IMR-90 (cell line): Measurements from ENCODE around the gene F10. TPM values are rescaled to one million over a fixed set of nuclear protein-coding genes. Genes with fewer than 3 reads are reported as not detected.

Experiments used
- ATAC-seq: fragments of 200-7000 bp; cut with Tn5 transposase; 2 replicates; pipeline ENCODE4 v1.9.1; 2020; ENCODE audit warnings: low read depth, mild to moderate bottlenecking, moderate library complexity
- BruUV-seq: library from RNA; stranded (reverse); fragments of 400-500 nt; replicated peaks from 2 replicates; lab custom pipeline; 2021; lab: Mats Ljungman, UMichigan
- CTCF ChIA-PET: fragments of 300-600 bp; formaldehyde crosslinking; extraction: SDS; loops from one replicate; lab custom pipeline; 2021; ENCODE audit warnings: antibody characterized with exemption; lab: Yijun Ruan, JAX
- POLR2A ChIA-PET: fragments of 300-600 bp; sonication (Branson Sonifier 250); formaldehyde crosslinking; loops from one replicate; lab custom pipeline; 2022; ENCODE audit warnings: antibody characterized with exemption; ENCODE audit not compliant: unreplicated experiment; lab: Charles Lee
- DNase-seq: peaks from one replicate; pipeline ENCODE4 v3.0.0; 2013
- H2AFZ ChIP-seq: replicated peaks from 2 replicates; pipeline ENCODE3; 2013; ENCODE audit warnings: low read length, mild to moderate bottlenecking; ENCODE audit not compliant: poor library complexity
- H2AK5ac ChIP-seq: 2 replicates; pipeline ENCODE4 v1.6.1; 2013; ENCODE audit warnings: low read depth, low read length, inconsistent platforms
- H2AK9ac ChIP-seq: replicated peaks from 2 replicates; pipeline ENCODE3; 2013; ENCODE audit warnings: mild to moderate bottlenecking, low read depth, low read length, moderate library complexity; ENCODE audit not compliant: poor library complexity
- H2BK120ac ChIP-seq: 2 replicates; pipeline ENCODE4 v1.6.1; 2013; ENCODE audit warnings: low read depth, low read length, inconsistent platforms
- H2BK15ac ChIP-seq: 3 replicates; pipeline ENCODE4 v1.6.1; 2013; ENCODE audit warnings: low read depth, low read length, inconsistent platforms
- H2BK20ac ChIP-seq: 2 replicates; pipeline ENCODE4 v1.6.1; 2013; ENCODE audit warnings: low read depth, mild to moderate bottlenecking, inconsistent platforms, low read length, moderate library complexity
- H2BK5ac ChIP-seq: 2 replicates; pipeline ENCODE4 v1.6.1; 2013; ENCODE audit warnings: mild to moderate bottlenecking, low read depth, low read length, inconsistent platforms; ENCODE audit not compliant: poor library complexity, severe bottlenecking
- H3K14ac ChIP-seq: replicated peaks from 2 replicates; pipeline ENCODE4 v1.6.1; 2013; ENCODE audit warnings: low read depth, low read length, inconsistent platforms
- H3K18ac ChIP-seq: 2 replicates; pipeline ENCODE4 v1.6.1; 2013; ENCODE audit warnings: low read depth, low read length, control low read depth
- H3K23ac ChIP-seq: 2 replicates; pipeline ENCODE4 v1.6.1; 2013; ENCODE audit warnings: low read depth, low read length, inconsistent platforms
- H3K27ac ChIP-seq: 2 replicates; pipeline ENCODE4 v1.5.1; 2013; ENCODE audit warnings: mild to moderate bottlenecking, control low read depth, low read length; ENCODE audit not compliant: insufficient read depth
- H3K27me3 ChIP-seq: 2 replicates; pipeline ENCODE4 v1.6.1; 2013; ENCODE audit warnings: low read length; ENCODE audit not compliant: control insufficient read depth, insufficient read depth
- H3K36me3 ChIP-seq: 2 replicates; pipeline ENCODE4 v1.6.1; 2013; ENCODE audit warnings: low read length, mixed read lengths; ENCODE audit not compliant: control insufficient read depth, insufficient read depth
- H3K4ac ChIP-seq: 2 replicates; pipeline ENCODE4 v1.6.1; 2013; ENCODE audit warnings: low read depth, low read length, inconsistent platforms
- H3K4me1 ChIP-seq: 2 replicates; pipeline ENCODE4 v1.6.1; 2013; ENCODE audit warnings: low read length, mixed read lengths; ENCODE audit not compliant: control insufficient read depth, insufficient read depth
- H3K4me2 ChIP-seq: 2 replicates; pipeline ENCODE4 v1.6.1; 2013; ENCODE audit warnings: low read depth, mild to moderate bottlenecking, control low read depth, low read length, moderate library complexity
- H3K4me3 ChIP-seq: 2 replicates; pipeline ENCODE4 v1.5.1; 2013; ENCODE audit warnings: low read depth, mild to moderate bottlenecking, control low read depth, low read length, moderate library complexity; ENCODE audit not compliant: insufficient read depth
- H3K56ac ChIP-seq: 2 replicates; pipeline ENCODE4 v1.6.1; 2013; ENCODE audit warnings: low read length, inconsistent platforms; ENCODE audit not compliant: insufficient read depth; ENCODE audit errors: extremely low read depth
- H3K79me1 ChIP-seq, 2 experiments: 2 replicates each; pipeline ENCODE4 v1.6.1; 2013; ENCODE audit warnings: low read length in 2 of 2, inconsistent platforms in 1 of 2, low read depth in 1 of 2
- H3K9ac ChIP-seq: 2 replicates; pipeline ENCODE4 v1.6.1; 2013; ENCODE audit warnings: low read depth, low read length, control low read depth
- H3K9me1 ChIP-seq: 2 replicates; pipeline ENCODE4 v1.6.1; 2013; ENCODE audit warnings: low read length, inconsistent platforms; ENCODE audit not compliant: insufficient read depth
- H3K9me3 ChIP-seq: 2 replicates; pipeline ENCODE4 v1.6.1; 2013; ENCODE audit warnings: low read length; ENCODE audit not compliant: control insufficient read depth, insufficient read depth
- H4K20me1 ChIP-seq: 2 replicates; pipeline ENCODE4 v1.6.1; 2013; ENCODE audit warnings: low read length, inconsistent platforms; ENCODE audit not compliant: insufficient read depth
- H4K5ac ChIP-seq: 2 replicates; pipeline ENCODE4 v1.6.1; 2013; ENCODE audit warnings: mild to moderate bottlenecking, low read depth, low read length, control low read depth
- H4K8ac ChIP-seq, 2 experiments: 2 replicates each; pipeline ENCODE4 v1.6.1; 2013; ENCODE audit warnings: low read depth in 2 of 2, low read length in 2 of 2, control low read depth in 1 of 2, inconsistent platforms in 1 of 2
- H4K91ac ChIP-seq: 2 replicates; pipeline ENCODE4 v1.6.1; 2013; ENCODE audit warnings: low read depth, low read length, inconsistent platforms; ENCODE audit not compliant: insufficient read depth
- CEBPB ChIP-seq: IDR thresholded peaks from 2 replicates; pipeline ENCODE4 v1.6.1; 2012; ENCODE audit warnings: low read depth, low read length, improper control_type of control experiment
- MAZ ChIP-seq: IDR thresholded peaks from 2 replicates; pipeline ENCODE4 v1.6.1; 2012; ENCODE audit warnings: low read depth, mild to moderate bottlenecking, low read length, improper control_type of control experiment, moderate library complexity, borderline replicate concordance
- POLR2A ChIP-seq: IDR thresholded peaks from 2 replicates; pipeline ENCODE4 v1.6.1; 2012; ENCODE audit warnings: mild to moderate bottlenecking, low read depth, low read length
- RAD21 ChIP-seq: IDR thresholded peaks from 2 replicates; pipeline ENCODE4 v1.6.1; 2012; ENCODE audit warnings: low read length, improper control_type of control experiment
- WGBS, 2 experiments: methylation state at CpG; one replicate each; pipeline versions ENCODE4 v1.1.5 to v1.1.7; 2013; ENCODE audit warnings: missing lambda C conversion rate in 2 of 2; ENCODE audit not compliant: insufficient read length in 1 of 2; ENCODE audit errors: extremely low coverage in 2 of 2; 5-methylcytosine and 5-hydroxymethylcytosine counted together
- dilution Hi-C: fragments of 300-500 bp; cut with HindIII; formaldehyde crosslinking; loops from one replicate; pipeline ENCODE4 v1.14.3; 2018; ENCODE audit warnings: low sequenced_read_pairs; ENCODE audit not compliant: unreplicated experiment
- in situ Hi-C: fragments of 300-500 bp; cut with MboI; formaldehyde crosslinking; loops from 3 replicates; pipeline ENCODE4 v1.14.3; 2019; ENCODE audit warnings: low sequenced_read_pairs, inconsistent platforms, mixed read lengths
- intact Hi-C: fragments of 100-400 bp; cut with micrococcal nuclease; formaldehyde crosslinking; loops from 2 replicates; pipeline ENCODE4 v1.10.0; 2022
- polyA plus RNA-seq, 3 experiments: library from polyadenylated mRNA; depleted of rRNA; stranded (reverse); fragments of >200 nt; gene quantifications; 2 replicates each; pipeline ENCODE4 v1.2.3, GENCODE V29; 2012; ENCODE audit warnings: low replicate concordance in 1 of 3
- total RNA-seq: library from RNA; depleted of rRNA; stranded (reverse); fragments of >200 nt; gene quantifications from 2 replicates; pipeline ENCODE4 v1.2.3, GENCODE V29; 2012

The F10 gene
- total and polyA plus RNA-seq, 2 of the 4 experiments (the other 2 are of a cell fraction), result 9.1 to 19.5 TPM

DNA sequence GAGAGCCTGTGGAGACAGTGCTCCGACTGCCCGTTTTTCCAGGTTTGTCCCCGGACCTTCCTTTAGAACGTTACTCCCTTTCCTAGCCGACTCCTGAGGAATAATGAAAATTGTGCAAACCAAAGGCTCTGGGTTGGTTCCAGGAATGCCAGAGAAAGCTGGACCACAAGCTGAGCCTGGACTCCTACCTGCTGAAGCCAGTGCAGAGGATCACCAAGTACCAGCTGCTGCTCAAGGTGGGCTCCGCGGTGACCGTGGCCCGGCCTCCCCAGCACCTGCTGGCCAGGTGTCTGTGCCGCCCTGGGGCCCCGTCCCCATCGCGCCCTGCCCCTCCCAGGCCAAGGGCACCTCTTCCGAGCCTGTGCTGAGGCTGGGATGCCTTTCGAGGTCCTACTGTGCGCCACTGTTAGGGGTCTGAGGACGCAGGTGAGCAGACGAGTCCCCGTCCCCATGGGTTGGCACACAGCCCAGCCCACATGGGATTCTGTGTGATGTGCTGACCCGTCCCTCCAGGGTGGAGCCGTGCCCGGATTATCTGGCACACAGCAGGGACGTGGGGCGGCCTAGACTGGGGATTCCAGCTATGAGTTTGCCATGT is 37.6 kb upstream of the F10 start:
- Histone ChIP-seq H3K9ac (no peak overlapping the region), H3K79me1 (no peaks in the 10 kb centered on the region), H2BK20ac (no peak overlapping the region), H3K9me3 (no peaks in the 10 kb centered on the region; the same call in 1 of the 2 replicates), H3K36me3 (no peaks in the 10 kb centered on the region), H3K56ac (no peak overlapping the region), H4K20me1 (no peaks in the 10 kb centered on the region), H3K4me2 (no peak overlapping the region), H3K4me3 (no peak overlapping the region), H2AFZ (peak overlapping the region; percentile 11), H2BK15ac (no peak overlapping the region), H3K18ac (no peak overlapping the region), H2AK5ac (no peak overlapping the region), H3K27ac (no peak overlapping the region), H3K14ac (no peak overlapping the region), H4K91ac (no peak overlapping the region), H3K4me1 (no peaks in the 10 kb centered on the region), H2BK120ac (no peak overlapping the region), H3K4ac (no peak overlapping the region), H4K5ac (no peak overlapping the region), H3K27me3 (peaks cover 53% of the 10 kb centered on the region), H3K9me1 (no peaks in the 10 kb centered on the region), H4K8ac (no peak overlapping the region), H2BK5ac (no peak overlapping the region), H3K23ac (no peak overlapping the region), H2AK9ac (no peak overlapping the region)
- intact Hi-C loops (no loop called here), in situ Hi-C loops (no loop called here), dilution Hi-C loops (no loop called here)
- DNase-seq (no peak), ATAC-seq (no peak)
- POLR2A ChIA-PET, result no interaction called here
- no TSS peak for BruUV-seq
- CTCF ChIA-PET, result interaction anchor here (0.5 kb wide), 1 partner anchor 123 kb away, joined by 3 read pairs; no protein-coding TSS in a partner anchor
- no peak for TF ChIP-seq RAD21
- no peak for TF ChIP-seq MAZ
- no peak for TF ChIP-seq CEBPB
- TF ChIP-seq POLR2A, result no peak
- 86% methylated on average over 14 of the region's 24 CpGs; no CpG with 5 or more reads in 1 of the 2 experiments for WGBS, 2 experiments
